Smooth muscle cell of the brain vasculature (primary cell): Measurements from ENCODE around the gene PKMYT1.
"Not testable (repeated sequence)": the region's sequence is repeated elsewhere in the genome, so short reads cannot be mapped to it uniquely, and the experiment has no call there.

Source experiments
- DNase-seq: peaks from one replicate; pipeline ENCODE4 v3.0.0-alpha.2; 2012; ENCODE audit warnings: low read depth, low spot score

Gene PKMYT1

DNA sequence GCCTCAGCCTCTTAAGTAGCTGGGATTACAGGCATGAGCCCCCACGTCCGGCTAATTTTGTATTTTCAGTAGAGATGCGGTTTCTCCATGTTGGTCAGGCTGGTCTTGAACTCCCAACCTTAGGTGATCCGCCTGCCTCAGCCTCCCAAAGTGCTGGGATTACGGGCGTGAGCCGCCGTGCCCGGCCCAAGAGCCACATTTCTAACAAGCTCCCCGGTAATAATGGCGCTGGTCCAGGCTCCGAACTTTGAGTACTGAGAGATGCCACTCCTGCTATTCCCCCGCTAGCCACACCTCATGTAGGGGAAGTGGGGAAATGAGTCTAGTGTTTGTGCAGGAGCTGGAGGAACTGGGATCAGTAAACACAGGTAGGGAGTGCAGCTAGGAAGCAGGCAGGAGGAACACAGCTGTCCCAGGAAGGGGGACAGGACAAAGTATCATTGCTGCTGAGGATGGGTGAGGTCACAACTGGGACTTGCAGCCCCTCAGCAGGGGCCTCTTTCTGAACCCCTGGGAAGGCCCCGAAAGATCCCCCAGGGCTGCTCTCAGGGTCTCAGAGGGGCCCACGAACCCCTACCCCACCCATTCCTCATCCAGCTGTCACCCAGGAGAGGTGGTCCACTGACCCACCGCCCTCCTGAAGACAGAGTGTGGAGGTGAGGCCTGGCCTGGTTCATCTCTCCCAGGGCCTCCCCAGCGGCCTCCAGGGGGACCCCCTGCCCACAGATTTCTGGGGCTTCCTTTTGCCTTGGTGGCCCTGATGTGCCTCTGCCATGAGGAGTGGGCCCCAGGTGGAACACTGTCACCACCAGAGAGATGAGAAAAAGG is 19.8 kb downstream of the PKMYT1 start:
- no peak for DNase-seq

GRCh38 chr16:2959206-2959605 is 21.0 kb downstream of the PKMYT1 start:
- DNase-seq = no peak

- no peak for DNase-seq
Observed at GRCh38 chr16:2956579-2956956, 23.7 kb downstream of the PKMYT1 start.

DNA sequence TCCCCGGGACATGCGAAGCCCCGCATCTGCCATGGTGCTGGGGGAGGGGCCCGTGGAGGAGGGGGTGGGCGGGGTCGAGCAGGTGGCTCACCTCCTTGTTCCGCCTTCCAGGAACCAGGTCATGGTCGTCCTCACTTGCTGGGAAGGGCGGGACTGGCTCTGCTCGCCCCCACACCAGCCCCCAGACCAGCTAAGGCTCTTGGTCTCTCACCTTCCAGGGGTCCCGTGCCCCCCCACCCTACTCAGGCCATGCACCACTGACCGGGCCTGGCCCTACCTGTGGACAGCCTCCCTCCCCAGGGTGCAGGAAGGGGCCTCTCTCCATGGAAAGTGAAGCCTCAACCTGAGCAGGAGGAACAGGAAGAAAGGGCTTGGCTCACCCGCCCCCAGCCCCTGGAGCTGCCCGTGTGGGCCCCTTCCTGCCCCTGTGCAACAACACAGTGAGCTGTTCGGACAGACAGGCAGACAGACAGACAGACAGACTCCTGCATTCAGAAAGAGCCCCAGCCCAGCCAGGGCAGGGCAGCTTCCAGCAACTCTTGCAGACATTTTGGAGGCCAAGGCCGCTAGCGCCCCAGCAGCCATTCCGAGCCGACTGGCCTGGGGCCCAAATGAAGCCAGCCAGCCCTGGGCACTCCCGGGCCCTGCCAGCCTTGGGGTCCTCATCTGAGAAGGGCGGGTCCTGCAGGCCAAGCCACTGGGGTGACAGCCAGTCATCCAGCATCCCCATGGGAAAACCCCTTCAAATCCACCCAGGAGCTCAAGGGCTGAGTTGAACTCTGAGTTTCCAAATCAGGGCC is 24.3 kb downstream of the PKMYT1 start:
- no peak for DNase-seq

DNA sequence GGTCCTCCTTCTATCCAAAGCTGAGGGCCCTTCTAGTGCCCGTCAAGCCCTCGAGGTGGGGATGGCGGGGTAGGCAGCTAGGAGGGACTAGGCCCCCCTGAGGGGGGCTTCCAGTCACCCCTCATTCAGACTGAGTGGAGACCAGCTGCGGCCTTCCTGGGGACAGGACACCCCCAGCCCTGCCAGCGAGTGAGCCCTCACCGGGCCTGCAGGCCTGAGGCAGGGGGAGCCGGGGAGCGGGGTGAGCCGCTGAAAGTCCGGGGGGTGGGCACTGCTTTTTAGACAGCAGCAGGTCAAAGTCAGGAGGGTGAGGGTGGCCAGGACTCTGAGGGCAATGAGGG is 24.8 kb downstream of the PKMYT1 start:
- no peak for DNase-seq

- no peak for DNase-seq
Observed at GRCh38 chr16:2954656-2955381, 25.4 kb downstream of the PKMYT1 start.

GRCh38 chr16:2953706-2954627 is 26.3 kb downstream of the PKMYT1 start:
- DNase-seq = no peak

- no peak for DNase-seq
Observed at GRCh38 chr16:2952679-2953078, 27.6 kb downstream of the PKMYT1 start.

- no peak for DNase-seq
Observed at GRCh38 chr16:2950773-2951172, 29.5 kb downstream of the PKMYT1 start.

DNA sequence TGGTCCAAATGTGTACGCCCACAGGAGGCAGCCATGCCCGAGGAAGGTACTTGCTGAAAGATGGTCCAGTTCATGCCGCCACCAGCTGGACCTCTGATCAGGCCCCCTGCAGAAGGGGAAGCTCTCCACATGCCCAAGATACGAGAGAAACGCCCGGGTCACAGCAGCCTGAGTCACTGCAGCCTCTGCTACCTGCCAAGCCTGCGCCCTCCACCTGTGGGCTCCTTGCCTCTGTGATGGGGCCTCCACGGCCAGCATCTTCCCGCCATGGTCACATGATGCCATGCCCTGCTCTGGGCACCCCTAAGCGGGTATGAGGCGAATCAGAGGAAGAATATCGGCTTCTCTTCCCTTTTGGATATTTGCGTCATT is 29.9 kb downstream of the PKMYT1 start:
- no peak for DNase-seq

DNA sequence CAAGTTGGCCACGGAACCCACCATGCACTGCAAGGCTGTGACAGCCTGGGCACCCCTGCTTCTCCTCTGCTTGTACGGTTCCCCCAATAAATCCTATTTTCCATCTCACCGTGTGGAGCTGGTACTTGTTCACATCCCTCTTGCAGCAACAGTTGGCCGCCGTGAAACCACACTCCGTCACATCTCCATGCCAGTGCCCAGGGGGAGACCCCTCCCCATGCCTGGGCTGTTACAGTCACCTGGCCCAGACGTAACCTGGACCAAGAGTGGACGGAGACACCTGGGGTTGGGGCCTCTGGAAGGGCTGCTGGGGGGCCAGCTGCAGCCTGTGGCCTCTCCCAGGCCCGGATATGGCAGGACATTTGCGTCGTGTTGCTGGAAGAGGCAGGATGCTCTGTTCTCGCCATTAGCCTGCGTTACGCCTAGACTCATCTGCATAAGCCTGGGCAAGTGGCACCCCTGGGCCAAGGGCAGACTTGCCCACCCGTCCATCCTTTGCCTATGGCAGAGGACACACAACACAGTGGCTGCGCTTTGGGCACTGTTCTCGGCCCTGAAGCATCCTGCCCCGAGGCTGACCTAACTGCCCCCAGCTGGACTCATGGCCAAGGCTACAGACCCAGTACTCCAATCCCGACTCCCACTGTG is 30.4 kb downstream of the PKMYT1 start:
- DNase-seq = no peak

- no peak for DNase-seq
Observed at GRCh38 chr16:2948807-2949704, 31.2 kb downstream of the PKMYT1 start.

GRCh38 chr16:2946649-2947048 is 33.6 kb downstream of the PKMYT1 start:
- no peak for DNase-seq

DNA sequence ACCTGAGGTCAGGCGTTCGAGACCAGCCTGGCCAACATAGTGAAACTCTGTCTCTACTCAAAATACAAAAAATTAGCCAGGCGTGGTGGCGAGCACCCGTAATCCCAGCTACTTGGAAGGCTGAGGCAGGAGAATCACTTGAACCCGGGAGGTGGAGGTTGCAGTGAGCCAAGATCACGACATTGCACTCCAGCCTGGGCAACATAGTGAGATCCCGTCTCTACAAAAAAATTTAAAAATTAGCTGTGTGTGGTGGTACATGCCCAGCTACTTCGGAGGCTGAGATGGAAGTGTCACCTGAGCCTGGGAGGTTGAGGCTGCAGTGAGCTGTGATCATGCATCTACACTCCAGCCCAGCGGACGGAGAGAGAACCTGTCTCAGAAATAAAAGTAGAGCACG is 36.5 kb downstream of the PKMYT1 start:
- DNase-seq = not testable (repeated sequence)

DNA sequence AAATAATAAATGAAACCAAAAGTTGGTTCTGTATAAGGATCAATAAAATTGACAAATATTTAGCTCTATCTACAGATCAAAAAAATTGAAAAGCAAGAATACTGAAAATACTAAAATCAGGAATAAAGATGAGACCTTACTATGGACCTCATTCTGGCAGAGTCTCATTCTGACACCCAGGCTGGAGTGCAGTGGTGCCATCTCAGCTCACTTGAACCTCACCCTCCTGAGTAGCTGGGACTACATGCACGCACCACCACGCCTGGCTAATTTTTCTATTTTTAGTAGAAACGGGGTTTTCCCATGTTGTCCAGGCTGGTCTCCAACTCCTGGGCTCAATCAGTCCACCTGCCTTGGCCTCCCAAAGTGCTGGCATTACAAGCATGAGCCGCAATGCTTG is 38.2 kb downstream of the PKMYT1 start:
- DNase-seq = no peak

- no peak for DNase-seq
Observed at GRCh38 chr16:2939968-2940367, 40.3 kb downstream of the PKMYT1 start.

DNA sequence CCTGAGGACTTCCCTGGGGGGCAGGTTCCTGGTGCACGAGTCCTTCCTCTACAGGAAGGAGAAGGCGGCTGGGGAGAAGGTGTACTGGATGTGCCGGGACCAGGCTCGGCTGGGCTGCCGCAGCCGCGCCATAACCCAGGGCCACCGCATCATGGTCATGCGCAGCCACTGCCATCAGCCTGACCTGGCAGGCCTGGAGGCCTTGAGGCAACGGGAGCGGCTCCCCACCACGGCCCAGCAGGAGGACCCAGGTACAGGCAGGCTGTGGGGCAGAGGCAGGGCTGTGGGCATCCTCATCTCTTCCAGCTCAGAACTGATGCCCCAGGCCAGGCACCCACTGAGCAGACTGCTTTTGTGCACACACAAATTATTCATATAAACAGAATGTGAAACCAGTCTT is 42.0 kb downstream of the PKMYT1 start:
- DNase-seq = no peak

- no peak for DNase-seq
Observed at GRCh38 chr16:2937170-2937569, 43.1 kb downstream of the PKMYT1 start.

DNA sequence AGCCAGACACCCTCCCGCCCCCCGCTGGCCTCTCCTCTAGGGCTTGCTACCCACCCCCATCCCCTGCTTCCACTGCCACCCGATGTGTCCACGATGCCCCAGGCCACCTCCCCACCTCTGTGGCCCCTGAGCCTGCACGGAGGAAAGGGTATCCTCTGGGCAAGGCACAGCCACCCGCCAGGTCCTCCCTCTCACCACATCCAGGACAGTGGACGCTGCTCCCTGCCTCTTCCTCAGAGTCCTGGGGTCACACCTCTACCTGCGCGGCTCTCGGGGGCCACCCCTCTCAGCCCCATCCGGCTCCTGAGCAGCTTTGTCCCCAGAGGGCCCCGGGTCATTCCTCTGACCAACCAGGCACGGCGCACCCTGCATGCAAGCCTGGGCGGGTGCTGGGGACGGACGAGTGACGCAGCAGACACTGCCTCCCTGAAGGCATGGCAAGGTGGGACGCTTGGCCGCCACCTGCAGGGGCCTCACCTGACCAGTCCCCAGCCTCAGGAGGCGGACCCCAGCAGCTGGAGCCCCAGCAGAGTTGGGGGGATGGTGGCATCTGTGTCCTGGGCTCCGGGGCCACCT is 43.7 kb downstream of the PKMYT1 start:
- no peak for DNase-seq

GRCh38 chr16:2934450-2934849 is 45.8 kb downstream of the PKMYT1 start:
- DNase-seq = no peak
